ENCODE measurements around the gene MYO5A.
"Not testable (repeated sequence)": the region's sequence is repeated elsewhere in the genome, so short reads cannot be mapped to it uniquely, and the experiment has no call there.

The MYO5A gene

GRCh38 chr15:52528564-52529340, at the start of gene MYO5A:
TSS of gene MYO5A (minus strand) at chr15:52528880. CDS start at chr15:52528806, 74 bp downstream.
- H3K4me3 Mint-ChIP-seq, result peak within 1 kb of the TSS; percentile 92
- no peaks in the 10 kb centered on the region for H3K9me3 Mint-ChIP-seq

DNA sequence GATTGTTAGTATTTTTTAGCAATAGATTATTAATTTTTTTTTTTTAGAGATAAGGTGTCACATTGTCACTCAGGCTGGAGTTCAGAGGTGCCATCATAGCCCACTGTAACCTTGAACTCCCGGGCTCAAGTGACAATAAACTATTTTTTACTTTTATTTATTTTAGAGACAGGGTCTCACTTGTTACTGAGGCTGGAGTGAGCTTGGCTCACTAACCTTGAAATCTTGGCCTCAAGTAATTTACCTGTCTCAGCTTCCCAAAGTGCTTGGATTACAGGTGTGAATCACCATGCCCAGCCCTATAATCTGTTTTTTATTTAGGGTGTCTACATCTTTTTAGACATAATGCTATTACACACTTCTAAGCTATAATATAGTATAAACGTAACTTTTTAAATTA, 48.0 kb upstream of the MYO5A start:
- H3K27ac Mint-ChIP-seq, result no peak overlapping the region
- ATAC-seq (no peak), DNase-seq (no peak)
- H3K27me3 Mint-ChIP-seq, result no peaks in the 10 kb centered on the region
- no peaks in the 10 kb centered on the region for H3K36me3 Mint-ChIP-seq (ENCODE audit: low read depth)
- no peaks in the 10 kb centered on the region for H3K9me3 Mint-ChIP-seq
- H3K4me1 Mint-ChIP-seq, result no peaks in the 10 kb centered on the region
- no peak overlapping the region for H3K4me3 Mint-ChIP-seq

More at GRCh38 chr15:52528564-52529340, at the start of gene MYO5A:
- H3K27me3 Mint-ChIP-seq, result peaks cover 6% of the 10 kb centered on the region
- ATAC-seq (peak; percentile 93), DNase-seq (peak; percentile 78)
- peaks cover 32% of the 10 kb centered on the region for H3K4me1 Mint-ChIP-seq
- H3K36me3 Mint-ChIP-seq (ENCODE audit: low read depth), result no peaks in the 10 kb centered on the region
- peak within 1 kb of the TSS; percentile 84 for H3K27ac Mint-ChIP-seq

DNA sequence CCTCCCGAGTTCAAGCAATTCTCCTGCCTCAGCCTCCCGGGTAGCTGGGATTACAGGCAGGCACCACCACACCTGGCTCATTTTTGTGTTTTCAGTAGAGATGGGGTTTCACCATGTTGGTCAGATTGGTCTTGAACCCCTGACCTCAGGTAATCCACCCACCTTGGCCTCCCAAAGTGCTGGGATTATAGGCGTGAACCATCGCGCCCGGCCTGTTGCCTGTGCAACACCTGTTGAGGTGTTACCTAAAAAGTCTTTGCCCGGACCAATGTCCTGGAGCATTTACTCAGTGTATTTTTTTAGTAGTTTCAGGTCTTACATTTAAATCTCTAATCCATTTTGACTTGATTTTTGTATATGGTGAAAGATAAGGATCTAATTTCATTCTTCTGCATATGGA, 46.9 kb upstream of the MYO5A start:
- H3K4me3 Mint-ChIP-seq; DNase-seq; ATAC-seq; H3K9me3 Mint-ChIP-seq; H3K27me3 Mint-ChIP-seq; H3K36me3 Mint-ChIP-seq (ENCODE audit: low read depth); H3K27ac Mint-ChIP-seq; H3K4me1 Mint-ChIP-seq: not testable (repeated sequence)

DNA sequence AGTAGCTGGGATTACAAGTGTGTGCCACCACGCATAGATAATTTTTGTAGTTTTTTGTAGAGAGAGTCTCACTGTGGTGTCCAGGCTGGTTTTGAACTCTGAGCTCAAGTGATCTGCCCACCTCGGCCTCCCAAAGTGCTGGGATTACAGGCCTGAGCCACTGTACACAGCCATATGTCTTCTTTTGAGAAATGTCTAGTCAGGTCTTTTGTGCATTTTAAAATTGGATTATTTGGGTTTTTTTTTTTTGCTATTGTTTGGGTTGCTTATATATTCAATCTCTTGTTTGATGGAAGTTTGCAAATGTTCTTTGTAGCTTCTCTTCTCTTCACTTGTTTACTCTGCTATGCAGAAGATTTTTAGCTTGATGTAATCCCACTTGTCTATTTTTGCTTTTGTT, 46.4 kb upstream of the MYO5A start:
- H3K4me3 Mint-ChIP-seq, result no peak overlapping the region
- H3K36me3 Mint-ChIP-seq (ENCODE audit: low read depth), result no peaks in the 10 kb centered on the region
- no peaks in the 10 kb centered on the region for H3K4me1 Mint-ChIP-seq
- DNase-seq (no peak), ATAC-seq (no peak)
- H3K27ac Mint-ChIP-seq, result no peak overlapping the region
- no peaks in the 10 kb centered on the region for H3K27me3 Mint-ChIP-seq
- H3K9me3 Mint-ChIP-seq, result no peaks in the 10 kb centered on the region

- not testable (repeated sequence) for H3K27ac Mint-ChIP-seq
These were observed 45.9 kb upstream of the MYO5A start for GRCh38 chr15:52574623-52575022.

GRCh38 chr15:52568601-52569585, 40.2 kb upstream of the MYO5A start, which contains the start of gene ARPP19:
TSS of gene ARPP19 (minus strand) at chr15:52569030. CDS start at chr15:52568892, 138 bp downstream.
- peak within 1 kb of the TSS; percentile 99 for H3K27ac Mint-ChIP-seq
- H3K27me3 Mint-ChIP-seq, result no peaks in the 10 kb centered on the region
- H3K36me3 Mint-ChIP-seq (ENCODE audit: low read depth), result peaks cover 16% of the 10 kb centered on the region
- peaks cover 35% of the 10 kb centered on the region for H3K4me1 Mint-ChIP-seq
- H3K9me3 Mint-ChIP-seq, result no peaks in the 10 kb centered on the region
- ATAC-seq (peak; percentile 82), DNase-seq (peak; percentile 85)
- H3K4me3 Mint-ChIP-seq, result peak within 1 kb of the TSS; percentile 97

More at GRCh38 chr15:52574623-52575022, 45.9 kb upstream of the MYO5A start:
- not testable (repeated sequence) for H3K4me3 Mint-ChIP-seq; ATAC-seq; H3K4me1 Mint-ChIP-seq; H3K36me3 Mint-ChIP-seq (ENCODE audit: low read depth); H3K27me3 Mint-ChIP-seq; DNase-seq; H3K9me3 Mint-ChIP-seq

DNA sequence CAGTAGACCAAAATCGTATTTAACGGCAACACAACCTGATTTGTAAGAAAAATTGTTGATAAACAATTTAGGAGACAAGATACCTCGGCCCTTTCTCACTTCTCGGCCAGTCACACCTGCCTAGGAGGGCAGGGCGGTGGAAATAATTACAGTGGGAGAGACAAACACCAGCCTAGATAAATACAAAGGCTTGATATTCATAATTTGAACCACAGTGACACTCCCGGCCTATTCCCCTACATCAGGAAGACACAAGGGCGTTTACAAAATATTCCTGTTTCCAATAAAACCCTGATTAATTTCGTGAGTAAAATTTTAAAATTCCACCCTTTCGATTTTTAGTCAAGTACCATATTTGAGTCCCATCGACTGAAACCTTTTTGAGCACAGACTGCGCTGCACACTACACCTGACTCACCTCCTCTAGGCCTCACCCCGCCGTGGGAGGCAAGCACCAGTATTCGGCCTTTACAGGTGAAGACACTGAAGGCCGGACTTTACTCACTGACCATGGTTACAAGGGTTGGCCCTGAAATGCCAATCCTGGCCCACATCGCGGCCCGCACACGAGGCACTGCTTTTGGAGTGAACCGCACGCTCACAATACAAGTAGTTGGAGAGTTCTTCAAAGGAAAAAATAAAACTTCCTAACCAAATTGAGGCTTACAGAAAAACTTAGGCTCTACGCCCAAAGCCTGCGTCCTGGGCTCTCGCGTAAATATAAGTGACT, 39.4 kb upstream of the MYO5A start:
- no peaks in the 10 kb centered on the region for H3K27me3 Mint-ChIP-seq
- H3K4me3 Mint-ChIP-seq, result peak overlapping the region; percentile 97

GRCh38 chr15:52566889-52567288, 38.2 kb upstream of the MYO5A start:
- Mint-ChIP-seq H3K27me3 (no peaks in the 10 kb centered on the region), H3K4me1 (peaks cover 49% of the 10 kb centered on the region), H3K27ac (peak overlapping the region; percentile 97), H3K4me3 (peak overlapping the region; percentile 97), H3K9me3 (no peaks in the 10 kb centered on the region), H3K36me3 (ENCODE audit: low read depth) (peaks cover 18% of the 10 kb centered on the region)
- ATAC-seq (no peak), DNase-seq (no peak)

More for the DNA sequence above, 39.4 kb upstream of the MYO5A start:
- Mint-ChIP-seq H3K9me3 (no peaks in the 10 kb centered on the region), H3K36me3 (ENCODE audit: low read depth) (peaks cover 16% of the 10 kb centered on the region), H3K4me1 (peaks cover 39% of the 10 kb centered on the region), H3K27ac (peak overlapping the region; percentile 97)
- DNase-seq, result peak; percentile 51
- peak; percentile 55 for ATAC-seq

DNA sequence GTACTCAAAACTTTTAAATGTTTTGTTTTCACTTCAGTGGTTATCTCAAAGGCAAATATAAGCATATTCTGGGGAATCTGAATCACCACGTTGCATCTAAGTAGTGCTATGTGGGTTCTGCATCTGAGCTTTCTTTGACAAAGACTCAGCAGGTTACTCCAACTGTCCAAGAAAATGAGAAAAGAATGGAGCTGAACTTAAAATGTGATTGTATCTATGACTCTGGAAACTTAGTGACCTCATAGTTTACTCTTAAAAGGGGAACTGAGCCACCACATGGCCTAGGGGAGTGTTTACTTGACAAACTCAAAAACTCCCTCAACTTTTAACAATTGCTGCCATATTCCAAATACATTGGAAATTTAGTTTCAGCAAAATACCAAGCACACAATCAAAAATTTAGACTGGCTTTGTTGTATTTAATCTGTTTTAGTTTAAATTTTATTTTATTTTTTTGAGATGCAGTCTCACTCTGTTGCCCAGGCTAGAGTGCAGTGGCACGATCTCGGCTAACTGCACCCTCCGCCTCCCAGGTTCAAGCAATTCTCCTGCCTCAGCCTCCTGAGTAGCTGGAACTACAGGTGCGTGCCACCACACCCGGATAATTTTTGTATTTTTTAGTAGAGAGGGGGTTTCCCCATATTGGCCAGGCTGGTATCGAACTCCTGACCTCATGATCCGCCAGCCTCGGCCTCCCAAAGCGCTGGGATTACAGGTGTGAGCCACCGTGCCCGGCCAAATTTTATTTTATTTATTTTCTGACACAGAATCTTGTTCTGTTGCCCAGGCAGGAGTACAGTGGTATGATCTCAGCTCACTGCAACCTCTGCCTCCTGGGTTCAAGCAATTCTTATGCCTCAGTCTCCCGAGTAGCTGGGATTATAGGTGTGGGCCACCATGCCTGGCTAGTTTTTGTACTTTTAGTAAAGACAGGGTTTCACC, 37.0 kb upstream of the MYO5A start:
- not testable (repeated sequence) for DNase-seq, ATAC-seq, H3K27me3 Mint-ChIP-seq, H3K9me3 Mint-ChIP-seq
- Mint-ChIP-seq H3K27ac (peak overlapping the region; percentile 59), H3K4me3 (peak overlapping the region; percentile 38), H3K4me1 (peaks cover 56% of the 10 kb centered on the region), H3K36me3 (ENCODE audit: low read depth) (peaks cover 18% of the 10 kb centered on the region)

- ATAC-seq, result no peak
- Mint-ChIP-seq H3K36me3 (ENCODE audit: low read depth) (peaks cover 26% of the 10 kb centered on the region), H3K9me3 (no peaks in the 10 kb centered on the region), H3K4me3 (no peak overlapping the region), H3K4me1 (peaks cover 73% of the 10 kb centered on the region), H3K27ac (no peak overlapping the region), H3K27me3 (no peaks in the 10 kb centered on the region)
- no peak for DNase-seq
These were observed 34.9 kb upstream of the MYO5A start for GRCh38 chr15:52563501-52564060.

DNA sequence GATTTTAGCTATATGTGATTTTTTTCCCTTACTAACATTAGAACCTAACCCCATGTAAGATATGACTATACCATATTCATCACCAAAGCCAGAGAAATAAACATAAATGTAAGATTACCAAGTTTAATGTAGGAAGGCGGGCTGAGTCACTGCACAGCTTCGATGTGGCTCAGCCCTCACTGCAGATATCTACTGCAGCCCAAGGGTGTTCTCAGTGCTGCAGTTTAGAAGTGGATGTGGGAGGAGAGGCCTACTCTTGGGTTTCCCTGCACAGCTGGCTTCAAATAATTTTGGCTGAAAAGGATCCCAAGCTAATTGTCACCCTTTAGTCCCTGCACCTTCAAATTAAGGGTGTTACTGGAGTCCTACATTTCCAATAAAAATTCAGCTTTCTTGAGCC, 30.9 kb upstream of the MYO5A start:
- peak; percentile 83 for ATAC-seq
- Mint-ChIP-seq H3K4me3 (no peak overlapping the region), H3K36me3 (ENCODE audit: low read depth) (peaks cover 34% of the 10 kb centered on the region), H3K4me1 (peaks cover 60% of the 10 kb centered on the region), H3K27me3 (no peaks in the 10 kb centered on the region), H3K27ac (peak overlapping the region; percentile 76), H3K9me3 (no peaks in the 10 kb centered on the region)
- peak; percentile 20 for DNase-seq

- DNase-seq (no peak), ATAC-seq (peak; percentile 20)
- peak overlapping the region; percentile 76 for H3K27ac Mint-ChIP-seq
- H3K4me1 Mint-ChIP-seq, result peaks cover 56% of the 10 kb centered on the region
- no peaks in the 10 kb centered on the region for H3K27me3 Mint-ChIP-seq
- H3K36me3 Mint-ChIP-seq (ENCODE audit: low read depth), result peaks cover 36% of the 10 kb centered on the region
- peak overlapping the region; percentile 57 for H3K4me3 Mint-ChIP-seq
- H3K9me3 Mint-ChIP-seq, result no peaks in the 10 kb centered on the region
These were observed 30.3 kb upstream of the MYO5A start for GRCh38 chr15:52559022-52559421.

- H3K4me3 Mint-ChIP-seq, result peak overlapping the region; percentile 42
- peaks cover 52% of the 10 kb centered on the region for H3K4me1 Mint-ChIP-seq
These were observed 29.5 kb upstream of the MYO5A start for GRCh38 chr15:52558196-52558595.

More at GRCh38 chr15:52558196-52558595, 29.5 kb upstream of the MYO5A start:
- ATAC-seq (peak; percentile 93), DNase-seq (peak; percentile 35)
- Mint-ChIP-seq H3K36me3 (ENCODE audit: low read depth) (peaks cover 37% of the 10 kb centered on the region), H3K27ac (peak overlapping the region; percentile 76), H3K9me3 (no peaks in the 10 kb centered on the region), H3K27me3 (no peaks in the 10 kb centered on the region)
